Renal pelvis (tissue), 4 donors: ENCODE data around the gene OGT. TPM values are rescaled to one million over a fixed set of nuclear protein-coding genes. Genes with fewer than 3 reads are reported as not detected.
"Not testable (repeated sequence)": the region's sequence is repeated elsewhere in the genome, so short reads cannot be mapped to it uniquely, and the experiment has no call there.

Experiments used
- DNase-seq: peaks from one replicate; pipeline ENCODE4 v3.0.0-alpha.2; 2013
- polyA plus RNA-seq, 3 donors: library from polyadenylated mRNA; unstranded; fragments of 120-200 nt; gene quantifications; one replicate each; pipeline ENCODE4 v1.2.1, GENCODE V29; 2013; ENCODE audit not compliant: insufficient read length in 3 of 3

OGT gene
- polyA plus RNA-seq, 3 donors: 191 to 318 (median 291) TPM

- DNase-seq: no peak
These were observed 45.6 kb downstream of the OGT start, which contains the start of gene GCNA for GRCh38 chrX:71578253-71579135. Gene GCNA, plus strand, starts transcription at chrX:71578437. Its CDS starts 2,385 bp downstream, at chrX:71580822.

GRCh38 chrX:71579136-71579989, 46.5 kb downstream of the OGT start:
- no peak for DNase-seq

GRCh38 chrX:71579990-71580380, 47.1 kb downstream of the OGT start:
- DNase-seq: no peak

- no peak for DNase-seq
These were observed 48.3 kb downstream of the OGT start for GRCh38 chrX:71581210-71581609.

GRCh38 chrX:71586929-71587328, 54.0 kb downstream of the OGT start:
- no peak for DNase-seq

GRCh38 chrX:71593210-71593609, 60.3 kb downstream of the OGT start:
- not testable (repeated sequence) for DNase-seq

- no peak for DNase-seq
These were observed 67.1 kb downstream of the OGT start for GRCh38 chrX:71599965-71600364.

GRCh38 chrX:71603618-71604017, 70.7 kb downstream of the OGT start:
- no peak for DNase-seq

GRCh38 chrX:71604141-71604540, 71.2 kb downstream of the OGT start:
- no peak for DNase-seq

- no peak for DNase-seq
These were observed 72.1 kb downstream of the OGT start for GRCh38 chrX:71604796-71605568.

- no peak for DNase-seq
These were observed 73.8 kb downstream of the OGT start for GRCh38 chrX:71606536-71607216.

- DNase-seq: no peak
These were observed 74.6 kb downstream of the OGT start for GRCh38 chrX:71607488-71607887.

GRCh38 chrX:71609095-71609750, 76.3 kb downstream of the OGT start:
- DNase-seq: no peak

GRCh38 chrX:71611736-71612135, 78.8 kb downstream of the OGT start:
- not testable (repeated sequence) for DNase-seq

- no peak for DNase-seq
These were observed 79.4 kb downstream of the OGT start for GRCh38 chrX:71612256-71612655.

- no peak for DNase-seq
These were observed 82.2 kb downstream of the OGT start for GRCh38 chrX:71615056-71615455.

GRCh38 chrX:71615954-71616353, 83.0 kb downstream of the OGT start:
- DNase-seq: no peak

- DNase-seq: no peak
These were observed 84.0 kb downstream of the OGT start for GRCh38 chrX:71616672-71617529.

GRCh38 chrX:71617742-71618141, 84.8 kb downstream of the OGT start:
- no peak for DNase-seq

- no peak for DNase-seq
These were observed 85.4 kb downstream of the OGT start, which contains the start of gene CXCR3 for GRCh38 chrX:71618303-71618721. Gene CXCR3, minus strand, starts transcription at chrX:71618511. Its CDS starts 62 bp downstream, at chrX:71618449.
